ENCODE measurements around the gene MSH5.

GRCh38 chr6:31691564-31692108 lies 48.2 kb upstream of the MSH5 start:
- TF ChIP-seq POLR2A (IDR thresholded peaks at IDR 0.05; ENCODE audit: low read depth, low read length): no peak
- TF ChIP-seq POLR2AphosphoS5 (IDR thresholded peaks at IDR 0.05; ENCODE audit: low read depth, low read length): no peak
- no peak for TF ChIP-seq TAF1 (IDR thresholded peaks at IDR 0.05; ENCODE audit: low read depth, low read length)
- TF ChIP-seq POU2F2 (IDR thresholded peaks at IDR 0.05; ENCODE audit: low read depth, low read length): no peak
- TF ChIP-seq PAX5 (IDR thresholded peaks at IDR 0.05; ENCODE audit: insufficient read depth, low read length, severe bottlenecking): no peak
- TF ChIP-seq SPI1 (IDR thresholded peaks at IDR 0.05; ENCODE audit: low read depth, low read length): no peak

Data from GM12891 (cell line).